Neuronal stem cell (in vitro differentiated cells): ENCODE data around the gene TMEM74B.
A peak's percentile ranks its signal among the peaks of the same experiment; 100 is the strongest.

Experiments used
- DNase-seq: peaks from one replicate; pipeline ENCODE4 v3.0.0-alpha.2; 2013; ENCODE audit warnings: low spot score
- H2AFZ ChIP-seq: one replicate; pipeline ENCODE4 v1.6.1; 2013; ENCODE audit warnings: mild to moderate bottlenecking, low read length, inconsistent platforms
- H2AK5ac ChIP-seq: 2 replicates; pipeline ENCODE4 v1.6.1; 2013; ENCODE audit warnings: low read depth, mild to moderate bottlenecking, inconsistent platforms, low read length, moderate library complexity, mixed read lengths
- H2BK120ac ChIP-seq: 2 replicates; pipeline ENCODE4 v1.6.1; 2013; ENCODE audit warnings: low read depth, mild to moderate bottlenecking, inconsistent platforms, low read length, moderate library complexity, mixed read lengths
- H2BK12ac ChIP-seq: one replicate; pipeline ENCODE4 v1.6.1; 2013; ENCODE audit warnings: low read length, inconsistent platforms
- H2BK15ac ChIP-seq: 2 replicates; pipeline ENCODE4 v1.6.1; 2013; ENCODE audit warnings: mild to moderate bottlenecking, low read length, inconsistent platforms, mixed read lengths
- H2BK5ac ChIP-seq: one replicate; pipeline ENCODE4 v1.6.1; 2013; ENCODE audit warnings: inconsistent platforms, mild to moderate bottlenecking, low read length, moderate library complexity
- H3K14ac ChIP-seq: one replicate; pipeline ENCODE4 v1.6.1; 2013; ENCODE audit warnings: low read length, inconsistent platforms
- H3K18ac ChIP-seq: 2 replicates; pipeline ENCODE4 v1.6.1; 2013; ENCODE audit warnings: low read length, inconsistent platforms
- H3K23ac ChIP-seq: 2 replicates; pipeline ENCODE4 v1.6.1; 2013; ENCODE audit warnings: low read depth, mild to moderate bottlenecking, mixed read lengths, low read length, inconsistent platforms; ENCODE audit not compliant: poor library complexity
- H3K27ac ChIP-seq: replicated peaks from 3 replicates; pipeline ENCODE4 v1.5.1; 2013; ENCODE audit warnings: low read length, inconsistent platforms
- H3K27me3 ChIP-seq, 3 experiments: 2 replicates each; pipeline ENCODE4 v1.6.1; 2013; ENCODE audit warnings: low read length in 3 of 3, mild to moderate bottlenecking in 2 of 3, inconsistent platforms in 1 of 3, low read depth in 1 of 3, mixed read lengths in 1 of 3, moderate library complexity in 1 of 3; ENCODE audit not compliant: control insufficient read depth in 3 of 3, insufficient read depth in 3 of 3
- H3K36me3 ChIP-seq, 2 donors: replicated peaks in 1 of 2; 2 replicates each; pipeline ENCODE4 v1.6.1; 2013; ENCODE audit warnings: low read length in 2 of 2; ENCODE audit not compliant: control insufficient read depth in 2 of 2, insufficient read depth in 2 of 2
- H3K4ac ChIP-seq: 2 replicates; pipeline ENCODE4 v1.6.1; 2013; ENCODE audit warnings: inconsistent platforms, mild to moderate bottlenecking, low read length, moderate library complexity
- H3K4me1 ChIP-seq, 2 donors: 1 replicate in 1 of 2; 2 replicates in 1 of 2; pipeline ENCODE4 v1.6.1; 2013; ENCODE audit warnings: low read length in 2 of 2, low read depth in 1 of 2; ENCODE audit not compliant: control insufficient read depth in 2 of 2, insufficient read depth in 1 of 2
- H3K4me2 ChIP-seq: one replicate; pipeline ENCODE4 v1.6.1; 2013; ENCODE audit warnings: mild to moderate bottlenecking, low read length, inconsistent platforms; ENCODE audit not compliant: insufficient read depth, poor library complexity, severe bottlenecking
- H3K4me3 ChIP-seq, 2 donors: 2 replicates each; pipeline ENCODE4 v1.5.1; 2013; ENCODE audit warnings: low read length in 2 of 2, mild to moderate bottlenecking in 2 of 2, inconsistent platforms in 1 of 2, moderate library complexity in 1 of 2
- H3K79me1 ChIP-seq: one replicate; pipeline ENCODE4 v1.6.1; 2013; ENCODE audit warnings: low read depth, mild to moderate bottlenecking, inconsistent platforms, low read length, moderate library complexity
- H3K9ac ChIP-seq: one replicate; pipeline ENCODE4 v1.6.1; 2013; ENCODE audit warnings: mild to moderate bottlenecking, low read depth, low read length, inconsistent platforms; ENCODE audit not compliant: poor library complexity
- H3K9me3 ChIP-seq, 2 donors: replicated peaks in 1 of 2; 2 replicates each; pipeline versions ENCODE3 to v1.6.1; 2013; ENCODE audit warnings: low read length in 2 of 2, mild to moderate bottlenecking in 2 of 2, inconsistent platforms in 1 of 2, low read depth in 1 of 2, mixed read lengths in 1 of 2, moderate library complexity in 1 of 2; ENCODE audit not compliant: control insufficient read depth in 2 of 2, insufficient read depth in 1 of 2
- H4K8ac ChIP-seq: one replicate; pipeline ENCODE4 v1.6.1; 2013; ENCODE audit warnings: low read depth, mild to moderate bottlenecking, inconsistent platforms, low read length, moderate library complexity
- H4K91ac ChIP-seq: one replicate; pipeline ENCODE4 v1.6.1; 2013; ENCODE audit warnings: low read length, low read depth, mild to moderate bottlenecking, inconsistent platforms; ENCODE audit not compliant: poor library complexity
- WGBS, 2 donors: extraction: QIAGEN DNeasy Blood & Tissue Kit; methylation state at CpG; one replicate each; pipeline ENCODE4 v1.1.7; 2013; ENCODE audit warnings: missing lambda C conversion rate in 2 of 2, mixed read lengths in 1 of 2; ENCODE audit not compliant: insufficient read length in 2 of 2, insufficient replicate concordance in 1 of 2; ENCODE audit errors: extremely low coverage in 2 of 2; 5-methylcytosine and 5-hydroxymethylcytosine counted together

The TMEM74B gene

GRCh38 chr20:1188347-1188746 is 3.6 kb upstream of the TMEM74B start:
- peaks cover 0 to 20% (median 7%) of the 10 kb centered on the region in 3 experiments for H3K27me3 ChIP-seq
- no peak overlapping the region for H2BK15ac ChIP-seq
- no peak overlapping the region for H4K8ac ChIP-seq
- peak overlapping the region; percentile 38 for H3K9ac ChIP-seq
- H3K4ac ChIP-seq: no peak overlapping the region
- H4K91ac ChIP-seq: peak overlapping the region; percentile 80
- H2BK5ac ChIP-seq: no peak overlapping the region
- H3K9me3 ChIP-seq: peaks cover 0 to 3% of the 10 kb centered on the region in 2 donors
- H3K36me3 ChIP-seq: peaks cover 0 to 3% of the 10 kb centered on the region in 2 donors
- WGBS, 2 donors: 100% methylated on average over 1 of the region's 1 CpG; no CpG with 5 or more reads in 1 of the 2 donors
- H2AFZ ChIP-seq: no peak overlapping the region
- H3K23ac ChIP-seq: peak overlapping the region; percentile 90
- no peak for DNase-seq
- H3K4me1 ChIP-seq: peaks cover 4 to 15% of the 10 kb centered on the region in 2 donors
- no peak overlapping the region for H3K4me2 ChIP-seq
- H3K27ac ChIP-seq: no peak overlapping the region
- H2BK120ac ChIP-seq: no peak overlapping the region
- H3K18ac ChIP-seq: no peak overlapping the region
- peak overlapping the region; percentile 25 for H3K14ac ChIP-seq
- no peak overlapping the region for H2AK5ac ChIP-seq
- H3K79me1 ChIP-seq: no peaks in the 10 kb centered on the region
- H3K4me3 ChIP-seq: peak overlapping the region in 1 of 2 donors; percentile 62
- H2BK12ac ChIP-seq: no peak overlapping the region

GRCh38 chr20:1187605-1188171 is 2.9 kb upstream of the TMEM74B start:
- no peak overlapping the region for H2BK120ac ChIP-seq
- no peak overlapping the region for H2BK5ac ChIP-seq
- H2BK12ac ChIP-seq: no peak overlapping the region
- peaks cover 0 to 3% of the 10 kb centered on the region in 2 donors for H3K9me3 ChIP-seq
- DNase-seq: no peak
- H3K4me2 ChIP-seq: no peak overlapping the region
- H3K4me1 ChIP-seq: peaks cover 4 to 15% of the 10 kb centered on the region in 2 donors
- H3K27me3 ChIP-seq: peaks cover 0 to 21% (median 7%) of the 10 kb centered on the region in 3 experiments
- no CpG with 5 or more reads among the region's 4 CpGs for WGBS, 2 donors
- H2BK15ac ChIP-seq: no peak overlapping the region
- no peak overlapping the region for H3K18ac ChIP-seq
- no peak overlapping the region for H4K91ac ChIP-seq
- no peak overlapping the region for H3K4me3 ChIP-seq
- no peak overlapping the region for H3K9ac ChIP-seq
- no peaks in the 10 kb centered on the region for H3K79me1 ChIP-seq
- H3K36me3 ChIP-seq: peaks cover 0 to 3% of the 10 kb centered on the region in 2 donors
- no peak overlapping the region for H2AFZ ChIP-seq
- no peak overlapping the region for H3K23ac ChIP-seq
- H4K8ac ChIP-seq: no peak overlapping the region
- no peak overlapping the region for H3K27ac ChIP-seq
- no peak overlapping the region for H3K4ac ChIP-seq
- H2AK5ac ChIP-seq: no peak overlapping the region
- no peak overlapping the region for H3K14ac ChIP-seq

GRCh38 chr20:1186367-1186991 is 1.7 kb upstream of the TMEM74B start:
- Histone ChIP-seq H3K4me3 (no peak overlapping the region), H3K23ac (no peak overlapping the region), H4K91ac (no peak overlapping the region), H3K79me1 (no peaks in the 10 kb centered on the region), H2AK5ac (peak overlapping the region; percentile 21), H3K27me3 (peaks cover 0 to 21% (median 7%) of the 10 kb centered on the region in 3 experiments), H3K4me2 (no peak overlapping the region), H2BK15ac (no peak overlapping the region), H2BK120ac (no peak overlapping the region), H3K4ac (no peak overlapping the region), H2BK12ac (no peak overlapping the region), H3K9ac (no peak overlapping the region), H2BK5ac (no peak overlapping the region), H3K9me3 (peaks cover 0 to 3% of the 10 kb centered on the region in 2 donors), H3K18ac (peak overlapping the region; percentile 32), H4K8ac (no peak overlapping the region), H2AFZ (peak overlapping the region; percentile 90), H3K14ac (no peak overlapping the region), H3K4me1 (peaks cover 4 to 15% of the 10 kb centered on the region in 2 donors), H3K36me3 (peaks cover 0 to 3% of the 10 kb centered on the region in 2 donors), H3K27ac (no peak overlapping the region)
- no peak for DNase-seq
- WGBS, 2 donors: no CpG with 5 or more reads among the region's 13 CpGs

GRCh38 chr20:1185790-1186334 is 1.1 kb upstream of the TMEM74B start:
- no CpG with 5 or more reads among the region's 20 CpGs for WGBS, 2 donors
- no peak overlapping the region for H3K4ac ChIP-seq
- H3K27ac ChIP-seq: no peak overlapping the region
- H3K4me3 ChIP-seq: peak overlapping the region in 1 of 2 donors; percentile 54
- no peak overlapping the region for H2BK5ac ChIP-seq
- H3K18ac ChIP-seq: no peak overlapping the region
- peaks cover 4 to 15% of the 10 kb centered on the region in 2 donors for H3K4me1 ChIP-seq
- H3K27me3 ChIP-seq: peaks cover 0 to 21% (median 7%) of the 10 kb centered on the region in 3 experiments
- H2BK120ac ChIP-seq: no peak overlapping the region
- no peak overlapping the region for H2BK15ac ChIP-seq
- H4K8ac ChIP-seq: no peak overlapping the region
- no peak overlapping the region for H3K14ac ChIP-seq
- H4K91ac ChIP-seq: no peak overlapping the region
- peak overlapping the region; percentile 90 for H2AFZ ChIP-seq
- H3K9ac ChIP-seq: no peak overlapping the region
- no peak overlapping the region for H2BK12ac ChIP-seq
- DNase-seq: peak; percentile 57
- peak overlapping the region; percentile 98 for H3K4me2 ChIP-seq
- H3K36me3 ChIP-seq: peaks cover 3 to 5% of the 10 kb centered on the region in 2 donors
- peak overlapping the region; percentile 25 for H3K23ac ChIP-seq
- peak overlapping the region; percentile 2 for H2AK5ac ChIP-seq
- peaks cover 0 to 3% of the 10 kb centered on the region in 2 donors for H3K9me3 ChIP-seq
- H3K79me1 ChIP-seq: no peaks in the 10 kb centered on the region
